Measurements from ENCODE around the gene CPB2.

The CPB2 gene, protein sequence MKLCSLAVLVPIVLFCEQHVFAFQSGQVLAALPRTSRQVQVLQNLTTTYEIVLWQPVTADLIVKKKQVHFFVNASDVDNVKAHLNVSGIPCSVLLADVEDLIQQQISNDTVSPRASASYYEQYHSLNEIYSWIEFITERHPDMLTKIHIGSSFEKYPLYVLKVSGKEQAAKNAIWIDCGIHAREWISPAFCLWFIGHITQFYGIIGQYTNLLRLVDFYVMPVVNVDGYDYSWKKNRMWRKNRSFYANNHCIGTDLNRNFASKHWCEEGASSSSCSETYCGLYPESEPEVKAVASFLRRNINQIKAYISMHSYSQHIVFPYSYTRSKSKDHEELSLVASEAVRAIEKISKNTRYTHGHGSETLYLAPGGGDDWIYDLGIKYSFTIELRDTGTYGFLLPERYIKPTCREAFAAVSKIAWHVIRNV

DNA sequence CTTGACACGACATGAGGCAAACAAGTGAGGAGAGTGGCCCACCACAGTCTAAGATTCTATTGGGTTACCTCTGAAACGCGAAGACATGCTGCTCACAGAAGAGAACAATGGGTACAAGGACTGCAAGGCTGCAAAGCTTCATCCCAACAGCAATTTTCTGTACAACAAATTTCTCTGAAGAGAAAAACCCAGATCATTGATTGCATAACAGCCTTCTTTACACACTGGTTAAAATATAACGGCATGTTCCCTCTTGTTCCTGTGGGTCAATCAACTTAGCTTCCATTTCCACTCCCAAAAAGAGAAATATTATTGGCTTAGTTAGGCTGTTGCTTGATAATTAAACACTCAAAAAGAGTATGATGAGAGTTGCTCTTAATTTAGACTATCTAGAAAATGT lies at the start of gene CPB2:
Gene CPB2 (minus strand): TSS at position 166 of the 400 bp plus-strand sequence. CDS start 24 bp downstream, at position 142.
- no peak for DNase-seq

DNA sequence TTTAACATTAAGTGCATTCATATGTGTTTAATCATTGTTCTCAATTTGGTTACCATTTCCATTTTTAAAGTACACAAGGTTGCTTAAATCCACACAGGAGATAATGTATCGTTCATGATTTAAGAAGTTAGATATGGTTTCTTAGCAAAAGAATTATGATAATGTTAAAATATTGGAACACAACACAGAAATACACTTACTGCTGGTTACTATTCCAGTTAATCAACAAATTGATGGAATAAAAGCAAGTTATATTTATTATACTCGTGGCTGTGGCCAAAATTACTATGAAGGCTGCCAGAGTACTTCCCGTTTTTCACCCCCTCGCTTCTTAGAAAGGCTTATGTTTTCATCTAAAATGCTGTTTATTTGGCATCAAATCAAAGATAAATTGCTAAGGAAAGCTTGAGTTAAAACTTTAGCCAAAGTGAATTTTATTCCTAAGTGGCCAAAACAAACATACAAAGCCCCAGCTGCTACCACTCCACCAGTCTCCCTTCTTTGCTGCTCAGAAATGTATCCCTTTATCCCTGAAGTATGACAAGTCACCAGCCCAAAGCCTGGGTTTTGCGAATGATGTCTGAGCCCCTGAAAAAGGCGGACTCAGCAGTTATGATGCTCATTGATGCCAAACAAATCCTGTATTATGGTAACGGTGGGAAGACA lies 49.4 kb upstream of the CPB2 start:
- no peak for DNase-seq

DNA sequence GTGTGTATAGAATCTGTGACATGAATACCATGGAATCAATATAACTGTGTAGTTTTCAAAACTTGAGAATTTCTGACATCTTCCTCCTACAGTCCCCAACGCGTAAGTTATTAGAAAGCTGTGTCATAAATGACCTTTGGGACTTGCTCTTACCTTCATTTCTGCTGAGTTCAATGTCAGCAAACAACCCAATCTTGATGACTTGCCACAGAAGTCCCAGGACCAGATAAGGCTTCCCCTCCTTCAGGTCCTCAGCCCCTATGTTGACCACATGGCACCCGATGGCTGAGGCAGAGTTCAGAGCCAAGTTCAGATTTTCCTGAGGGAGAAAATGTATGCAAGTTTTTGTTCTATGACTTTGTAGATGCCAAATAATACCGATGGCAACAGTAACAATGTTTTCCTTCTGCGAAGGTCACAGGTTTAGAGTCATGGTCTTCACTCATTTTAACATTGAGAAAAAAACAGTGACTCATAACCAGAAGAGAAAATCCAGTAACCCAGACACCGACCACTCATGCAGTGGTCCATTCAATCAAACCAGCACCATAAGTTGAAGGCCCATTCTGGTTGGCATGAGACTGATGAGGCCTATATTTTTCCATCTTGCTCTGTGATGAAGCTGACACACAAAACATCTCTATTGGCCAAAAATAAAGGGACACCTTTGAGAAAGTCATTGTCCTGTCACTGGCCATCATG lies 47.9 kb upstream of the CPB2 start:
- no peak for DNase-seq

DNA sequence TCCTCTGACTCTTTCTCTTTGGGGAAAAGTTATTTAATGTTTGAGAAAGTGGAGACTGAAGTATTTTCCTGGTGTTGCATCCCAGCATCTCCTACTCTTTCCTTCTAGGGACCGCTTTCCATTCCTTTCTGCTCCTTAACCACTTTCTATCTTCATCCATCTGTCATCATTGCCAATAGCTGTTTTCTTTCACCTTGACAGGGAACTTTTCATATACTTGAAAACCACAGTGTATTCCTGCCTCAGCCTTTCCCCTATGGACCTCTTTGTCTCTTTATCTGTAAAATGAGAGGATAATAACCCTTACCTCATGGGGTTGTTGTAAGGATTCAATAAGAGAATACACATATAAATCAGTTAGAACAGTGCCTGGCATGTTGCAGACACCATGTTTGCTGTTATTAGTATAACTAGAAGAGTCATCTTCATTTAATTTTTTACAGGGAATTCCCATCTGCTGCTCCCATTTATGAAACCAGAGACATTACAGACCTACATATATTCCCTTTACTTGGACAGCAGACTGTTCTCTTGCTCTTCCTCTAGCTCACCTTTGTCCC lies 45.4 kb upstream of the CPB2 start:
- no peak for DNase-seq

DNA sequence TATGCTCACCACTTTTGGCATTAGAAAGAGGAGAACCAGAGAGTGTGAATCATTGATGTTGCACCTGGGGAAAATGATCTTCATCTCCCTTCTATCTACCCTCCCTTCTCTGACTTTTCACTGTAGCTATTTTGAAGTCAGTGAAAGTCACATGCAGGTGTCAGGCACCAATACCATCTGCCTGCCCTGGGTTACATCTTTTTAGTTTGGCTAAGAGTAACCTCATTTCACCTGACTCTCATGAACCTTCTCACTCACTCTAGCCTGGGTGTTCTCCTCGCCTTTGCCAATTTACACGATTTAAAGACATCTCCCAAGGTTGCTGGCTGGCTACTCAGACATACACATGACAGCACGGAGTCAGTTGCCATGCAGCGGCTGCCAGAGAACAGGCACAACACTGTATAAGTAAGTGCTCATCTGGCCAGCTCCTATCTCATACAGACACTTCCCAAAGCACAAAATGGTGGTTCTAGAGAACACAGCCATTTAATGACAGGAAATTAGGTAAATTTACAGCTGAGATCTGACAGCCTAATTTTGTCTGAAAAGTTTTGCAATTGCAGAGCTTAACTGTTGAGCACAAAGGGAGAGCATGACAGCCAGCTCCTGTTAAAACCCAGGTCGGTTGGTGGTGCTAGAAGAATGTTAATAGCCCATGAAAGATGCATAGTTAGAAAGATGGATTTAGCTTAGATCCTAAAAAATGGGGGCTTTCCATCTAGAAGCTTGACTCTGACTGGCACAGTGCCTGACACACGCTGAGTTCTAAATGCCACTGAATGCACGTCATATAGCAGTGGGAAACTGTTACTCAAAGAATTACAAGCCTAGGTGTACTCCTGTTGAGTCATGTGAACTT lies 44.7 kb upstream of the CPB2 start:
- DNase-seq, result peak; percentile 13

DNA sequence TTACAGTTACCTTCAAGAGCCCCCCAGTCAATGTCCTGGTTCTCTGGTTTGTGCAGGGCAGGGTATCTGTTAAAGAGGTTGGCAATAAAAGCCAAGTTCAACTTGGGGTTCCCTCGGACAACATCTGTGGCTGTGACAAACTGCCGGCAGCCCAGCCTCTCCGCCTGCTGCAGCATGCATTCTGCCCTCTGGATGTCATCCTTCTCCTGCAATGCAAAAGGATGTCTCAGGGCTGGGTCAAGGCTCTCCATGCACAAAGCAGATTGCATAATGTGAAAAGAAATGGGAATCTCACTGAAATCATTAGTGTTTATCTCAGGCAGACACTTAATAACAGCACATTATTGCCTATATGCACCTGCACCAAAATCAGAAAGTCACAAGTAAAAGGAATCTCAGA lies 42.1 kb upstream of the CPB2 start:
- no peak for DNase-seq

DNA sequence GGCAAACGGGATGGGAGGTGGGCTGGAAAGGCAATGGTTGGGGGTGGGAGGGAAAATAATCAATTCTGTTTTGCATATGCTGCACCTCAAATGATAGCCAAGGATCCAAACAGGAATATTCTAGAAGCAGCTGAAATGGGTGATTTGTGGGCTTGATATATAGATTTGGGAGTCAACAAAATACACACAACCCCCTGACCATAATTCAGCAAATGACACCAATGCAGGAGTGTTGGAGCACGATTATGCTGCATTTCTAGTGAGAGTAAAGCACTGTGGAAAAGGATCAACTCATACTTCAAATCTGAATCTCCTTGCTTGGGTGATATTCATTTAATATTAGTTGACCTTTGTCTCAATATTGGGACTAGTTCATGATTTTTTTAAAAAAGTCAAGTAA lies 41.1 kb upstream of the CPB2 start:
- no peak for DNase-seq

DNA sequence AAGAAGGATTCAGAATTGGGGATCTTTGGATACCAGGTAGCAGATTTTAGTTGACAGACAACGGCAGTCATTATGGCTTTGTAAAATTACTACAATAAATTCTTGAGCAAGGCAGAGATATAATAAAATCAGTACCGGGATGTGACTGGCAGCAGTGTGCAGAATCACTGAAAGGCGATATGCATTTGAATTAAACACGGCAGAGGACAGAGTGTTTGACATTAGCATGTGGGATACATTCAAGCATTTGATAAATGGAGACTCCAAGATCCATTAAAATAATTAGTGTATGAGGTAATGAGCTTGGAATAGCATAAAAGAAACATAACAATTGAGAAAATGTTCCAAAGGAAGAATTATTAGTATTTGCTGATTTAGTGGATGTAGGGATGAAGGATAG lies 40.3 kb upstream of the CPB2 start:
- no peak for DNase-seq

DNA sequence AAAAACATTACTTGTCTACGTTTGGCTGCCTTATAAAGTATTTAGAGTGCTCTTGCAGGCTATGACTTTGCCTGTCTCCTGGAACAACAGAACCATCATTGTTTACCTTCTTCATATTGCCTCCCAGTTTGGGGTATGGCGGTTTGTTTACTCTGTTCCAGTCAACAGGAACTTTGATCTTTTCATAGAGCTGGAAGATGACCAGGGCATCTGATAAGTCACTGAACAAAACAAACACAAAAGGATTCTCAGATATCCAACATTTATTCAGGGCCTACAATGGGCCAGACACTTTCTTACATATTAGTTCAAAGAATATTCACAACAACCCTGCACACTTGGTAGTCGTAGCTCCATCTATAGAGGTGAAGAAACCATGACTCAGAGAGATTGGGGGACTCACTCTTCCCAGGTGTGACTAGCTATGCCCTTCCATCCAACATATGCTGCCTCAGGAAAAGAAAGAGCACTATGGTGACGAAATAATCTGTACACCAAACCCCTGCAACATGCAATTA lies 38.4 kb upstream of the CPB2 start:
- DNase-seq, result no peak

DNA sequence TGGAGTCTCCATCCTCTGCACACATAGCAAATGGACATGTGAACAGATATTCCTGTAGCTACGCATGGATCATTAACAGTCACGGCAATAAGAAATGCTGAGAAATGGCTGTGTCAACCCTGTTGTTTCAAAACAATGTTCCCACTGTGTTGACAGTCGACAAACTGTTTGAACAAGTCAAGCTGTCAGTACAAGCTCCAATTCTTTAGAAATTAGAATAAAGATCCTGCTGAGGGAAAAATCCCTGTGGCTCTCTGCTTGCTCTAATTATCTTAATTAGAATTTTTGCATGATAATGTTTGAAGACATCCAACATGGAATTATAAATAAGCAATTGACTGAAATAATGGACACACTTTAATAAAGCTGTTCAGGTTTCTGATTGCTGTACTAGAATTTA lies 37.9 kb upstream of the CPB2 start:
- no peak for DNase-seq

DNA sequence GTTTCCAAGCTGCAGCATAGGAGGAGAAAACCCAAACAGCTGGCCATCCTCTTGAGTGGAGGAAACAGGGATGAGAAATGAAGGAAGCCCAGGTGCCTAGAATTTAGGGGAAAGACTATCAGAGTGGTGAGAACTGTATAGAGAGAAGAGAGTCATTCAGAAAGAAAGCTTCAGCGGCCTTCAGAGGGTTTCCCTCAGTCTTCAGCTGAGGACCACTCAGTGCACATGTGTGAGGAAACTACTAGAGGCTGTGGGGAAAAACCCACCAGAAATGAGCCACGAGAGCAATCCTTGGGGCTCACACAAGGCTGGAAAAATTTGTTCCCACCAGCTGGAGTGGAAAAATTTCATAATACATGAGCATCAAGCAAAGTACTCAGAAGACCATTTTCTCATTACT lies 35.2 kb upstream of the CPB2 start:
- DNase-seq, result no peak

DNA sequence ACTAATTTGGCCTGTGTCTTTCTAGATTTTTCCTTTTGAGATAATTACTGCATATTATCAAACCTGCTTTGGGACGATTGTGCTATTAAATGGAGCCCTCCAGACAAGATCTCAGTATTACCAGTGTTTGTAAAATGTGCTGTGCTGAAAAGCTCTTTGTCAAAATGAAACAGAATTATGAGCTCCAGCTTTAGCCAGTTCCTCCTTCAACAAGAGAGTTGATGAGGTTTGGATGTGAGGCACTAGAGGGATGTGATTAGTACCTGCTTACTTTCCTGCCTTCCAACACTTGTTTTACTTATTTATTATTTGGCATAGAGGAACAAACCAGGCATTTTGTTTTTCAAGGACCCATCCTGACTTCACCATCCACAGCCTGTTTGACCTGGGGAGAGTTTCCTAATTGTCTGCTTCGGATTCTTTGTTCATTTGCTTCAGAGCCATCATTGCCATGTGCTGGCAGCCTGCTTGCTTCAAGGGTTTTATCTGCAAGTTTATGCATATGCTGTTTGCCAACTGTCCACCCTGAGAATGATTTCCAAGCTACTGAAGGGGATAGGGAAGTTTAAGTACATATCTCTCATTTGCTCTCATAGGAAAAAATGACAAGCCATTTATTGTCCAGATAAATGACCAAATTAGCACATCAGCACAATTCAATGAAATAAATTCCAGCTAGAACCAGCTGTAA lies 32.9 kb upstream of the CPB2 start:
- no peak for DNase-seq

DNA sequence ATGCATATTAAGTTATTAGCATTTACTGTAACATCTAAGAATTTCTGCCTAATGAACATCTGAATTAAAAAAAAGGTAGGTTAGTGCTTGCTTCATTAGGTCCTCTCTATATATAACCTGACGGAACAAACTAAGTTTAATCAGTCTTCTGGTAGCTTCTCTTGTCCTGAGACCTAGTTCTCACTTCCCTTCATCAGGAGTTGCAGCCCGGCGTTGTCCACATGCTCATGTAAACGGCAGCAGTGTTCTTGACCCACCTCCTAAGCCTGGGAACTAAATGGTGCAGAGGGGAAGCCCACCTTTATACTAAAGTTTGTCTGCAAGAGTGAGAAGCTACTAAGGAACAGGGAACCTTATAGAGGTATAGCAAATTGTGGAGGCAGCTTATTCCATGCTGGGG lies 31.9 kb upstream of the CPB2 start:
- no peak for DNase-seq

DNA sequence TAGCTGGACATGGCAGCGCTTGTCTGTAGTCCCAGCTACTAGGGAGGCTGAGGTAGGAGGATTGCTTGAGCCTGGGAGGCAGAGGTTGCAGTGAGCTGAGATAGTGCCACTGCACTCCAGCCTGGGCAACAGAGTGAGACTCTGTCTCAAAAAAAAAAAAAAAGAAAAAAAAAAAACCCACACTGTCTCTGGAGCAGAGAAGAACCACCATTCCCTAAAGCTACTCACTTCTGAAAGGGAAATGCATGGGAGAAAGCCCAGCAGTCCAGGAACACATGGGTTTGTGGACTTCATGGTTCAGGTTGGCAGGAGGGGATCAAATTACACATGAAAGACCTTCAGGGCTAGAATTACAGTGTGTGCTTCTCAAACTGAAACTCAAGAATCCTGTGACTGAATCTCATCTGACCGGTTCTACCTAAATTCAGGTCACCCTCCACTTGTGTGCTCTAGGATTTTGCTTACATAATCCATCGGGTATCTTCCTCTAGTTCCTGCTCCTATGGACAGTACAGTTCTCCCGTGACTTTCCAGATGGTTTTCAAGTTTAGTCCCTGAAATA lies 30.2 kb upstream of the CPB2 start:
- no peak for DNase-seq

DNA sequence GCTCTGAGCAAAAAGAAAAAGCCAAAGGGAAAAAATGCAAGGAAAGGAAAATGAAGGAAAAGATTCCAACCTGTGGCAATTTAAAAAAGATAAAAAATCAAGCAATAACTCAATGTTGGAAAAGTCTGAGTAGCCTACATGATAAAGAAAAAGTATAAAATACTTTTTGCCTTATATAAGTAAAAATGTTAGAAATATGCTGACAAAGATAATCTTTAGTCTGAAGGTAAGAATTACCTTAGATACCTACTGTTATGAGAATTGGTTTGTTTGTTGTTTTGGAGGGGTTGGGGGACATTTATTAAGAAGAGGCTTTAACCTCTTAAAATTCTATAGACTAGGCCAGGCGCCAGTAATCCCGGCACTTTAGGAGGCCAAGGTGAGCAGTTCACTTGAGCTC lies 29.7 kb upstream of the CPB2 start:
- DNase-seq, result no peak

DNA sequence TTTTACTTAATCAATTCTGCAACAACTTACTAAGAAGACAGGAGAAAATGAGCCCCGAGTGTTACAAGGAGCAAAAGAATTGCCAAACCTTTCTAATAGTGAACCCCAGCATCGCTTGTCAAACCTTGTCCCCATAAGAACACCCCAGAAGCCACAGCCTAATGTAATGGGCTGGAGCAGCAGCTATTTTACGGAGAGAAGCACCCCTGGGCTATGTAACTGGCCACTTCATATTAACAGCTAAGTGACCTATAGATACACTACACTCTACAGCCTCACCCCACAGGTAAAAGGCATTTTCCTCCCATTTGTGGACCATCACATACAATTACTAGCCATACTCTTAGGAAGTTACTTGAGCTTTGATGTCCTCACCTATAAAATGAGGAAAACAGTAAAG lies 27.3 kb upstream of the CPB2 start:
- no peak for DNase-seq

DNA sequence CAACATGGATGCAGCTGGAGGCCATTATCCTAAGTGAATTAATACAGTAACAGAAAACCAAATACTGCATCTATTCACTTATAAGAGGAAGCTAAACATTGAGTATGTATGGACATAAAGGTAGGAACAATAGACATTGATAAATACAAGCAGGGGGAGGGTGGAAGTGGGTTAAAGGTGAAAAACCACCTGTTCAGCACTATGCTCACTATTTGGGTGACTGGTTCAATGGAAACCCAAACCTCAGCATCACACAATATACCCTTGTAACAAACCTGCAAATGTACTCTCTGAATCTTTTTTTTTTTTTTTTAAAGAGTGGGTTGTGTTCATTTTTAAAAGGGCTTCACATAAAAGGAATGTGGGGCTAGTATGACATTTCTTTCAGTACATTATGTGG lies 26.9 kb upstream of the CPB2 start:
- no peak for DNase-seq

DNA sequence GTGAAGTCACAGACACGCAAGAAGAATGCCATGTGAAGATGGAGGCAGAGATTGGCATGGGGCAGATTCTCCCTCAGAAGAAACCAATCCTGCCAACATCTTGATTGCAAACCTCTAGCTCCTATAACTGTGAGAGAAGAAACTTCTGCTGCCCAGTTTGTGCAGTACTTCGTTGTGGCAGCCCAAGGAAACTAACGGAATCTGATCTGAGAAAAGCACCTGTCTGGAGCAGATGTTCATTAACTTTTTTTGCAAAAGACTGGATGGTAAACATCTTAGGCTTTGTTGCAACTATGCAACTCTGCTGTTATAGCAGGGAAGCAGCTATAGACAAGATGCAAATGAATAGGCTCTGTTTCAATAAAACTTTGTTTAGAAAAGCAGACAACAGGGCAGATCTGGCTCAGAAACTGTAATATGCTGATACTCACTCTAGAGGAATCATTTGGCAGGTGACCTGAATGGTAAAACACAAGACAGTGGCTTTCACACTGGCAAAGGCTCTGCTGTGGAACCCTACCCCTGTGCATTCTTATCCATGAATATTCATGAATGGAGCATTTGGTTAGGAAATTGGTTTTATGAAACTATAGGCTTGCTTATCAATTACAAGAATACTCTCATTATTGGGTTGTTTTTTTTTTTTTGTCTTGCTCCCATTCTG lies 25.3 kb upstream of the CPB2 start:
- no peak for DNase-seq

DNA sequence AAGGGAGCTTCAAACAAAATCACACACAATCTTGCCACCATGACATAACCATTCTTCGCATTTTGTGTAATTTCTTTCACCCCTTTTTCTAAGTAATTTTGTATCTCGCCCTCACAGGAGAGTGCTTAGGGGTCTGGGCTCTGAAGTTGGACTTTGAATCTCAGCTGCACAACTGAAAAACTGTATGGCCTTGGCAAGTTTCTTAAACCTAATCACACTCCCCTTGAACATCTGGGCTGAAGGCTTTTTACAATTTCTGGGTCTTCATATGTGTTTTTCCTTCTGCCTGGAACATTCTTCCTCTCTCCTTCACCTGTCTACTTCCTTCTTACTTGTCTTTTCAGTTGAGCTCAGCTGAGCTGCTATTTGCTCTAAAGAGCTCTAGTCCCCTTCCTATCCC lies 24.3 kb upstream of the CPB2 start:
- no peak for DNase-seq

DNA sequence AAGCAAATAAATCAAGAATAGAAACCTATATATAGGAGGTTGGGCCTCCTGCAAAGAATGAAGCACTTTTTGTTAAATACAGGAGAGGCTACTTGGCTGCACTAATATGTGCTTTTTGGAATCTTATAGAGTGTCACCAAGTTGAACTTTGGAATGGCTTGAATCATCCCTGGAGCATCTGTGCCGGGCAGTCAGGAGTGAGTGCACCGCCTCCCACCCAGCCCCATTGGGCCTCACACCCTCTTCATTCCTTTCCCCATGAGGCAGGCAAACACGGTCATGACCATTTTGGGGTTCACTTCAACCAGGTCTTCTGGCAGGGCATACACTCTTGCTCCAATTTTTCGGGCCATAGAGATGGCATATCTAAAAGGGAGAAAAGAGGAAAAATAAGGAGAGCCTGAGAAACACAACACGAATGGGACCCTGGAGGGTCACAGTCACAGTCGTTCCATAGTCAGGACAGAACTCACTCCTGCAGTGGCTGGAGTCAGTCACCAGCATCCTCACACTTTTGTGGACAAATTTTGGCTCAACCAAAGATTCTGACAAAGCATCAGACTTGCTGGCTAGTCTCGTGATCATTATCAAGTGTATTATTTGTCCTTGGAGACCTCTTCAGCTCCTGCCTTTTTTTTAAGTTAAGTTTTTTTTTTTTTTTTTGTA lies 22.7 kb upstream of the CPB2 start:
- DNase-seq, result no peak

Measured in stimulated activated naive CD4-positive, alpha-beta T cell treated with Interleukin-2 at 50 U/mL for 16 hours (primary cell).